HepG2 (cell line): Measurements from ENCODE around the gene ANKRD40. TPM values are rescaled to one million over a fixed set of nuclear protein-coding genes. Genes with fewer than 3 reads are reported as not detected.

ENCODE experiments used
- AGO1 ChIP-seq: fragments of 200-400 bp; formaldehyde crosslinking; IDR thresholded peaks from 2 replicates; pipeline ENCODE4 v1.6.1; 2017; ENCODE audit warnings: mild to moderate bottlenecking, low read depth, low read length, moderate library complexity; ENCODE audit not compliant: poor library complexity, severe bottlenecking
- CAMTA2 ChIP-seq: sonication (generic); formaldehyde crosslinking; IDR thresholded peaks from 2 replicates; pipeline ENCODE4 v1.4.0; 2020; ENCODE audit warnings: mild to moderate bottlenecking, missing genetic modification reagents, borderline replicate concordance
- CEBPG ChIP-seq: IDR thresholded peaks from 2 replicates; pipeline ENCODE4 v1.6.1; 2016
- ELF3 ChIP-seq: IDR thresholded peaks from 2 replicates; pipeline ENCODE4 v1.6.1; 2016; ENCODE audit warnings: missing genetic modification reagents, missing compliant biosample characterization
- ESRRA ChIP-seq: sonication (generic); formaldehyde crosslinking; IDR thresholded peaks from 2 replicates; pipeline ENCODE4 v1.5.1; 2020; ENCODE audit warnings: mild to moderate bottlenecking, low read depth, missing genetic modification reagents
- ETV5 ChIP-seq: IDR thresholded peaks from 2 replicates; pipeline ENCODE4 v1.6.1; 2018; ENCODE audit warnings: missing biosample characterization, missing genetic modification reagents, inconsistent platforms, borderline replicate concordance
- GLI4 ChIP-seq: sonication (generic); formaldehyde crosslinking; IDR thresholded peaks from 2 replicates; pipeline ENCODE4 v1.5.1; 2020; ENCODE audit warnings: missing genetic modification reagents, mild to moderate bottlenecking, moderate library complexity, borderline replicate concordance
- GMEB2 ChIP-seq: IDR thresholded peaks from 2 replicates; pipeline ENCODE4 v1.6.1; 2016; ENCODE audit warnings: missing biosample characterization, missing genetic modification reagents, low read depth
- HDAC6 ChIP-seq: fragments of 200-600 bp; sonication (generic); IDR thresholded peaks from 2 replicates; pipeline ENCODE4 v1.7.0; 2017; ENCODE audit warnings: mild to moderate bottlenecking, antibody characterized with exemption, low read length, low read depth
- HMGXB3 ChIP-seq: sonication (generic); formaldehyde crosslinking; IDR thresholded peaks from 2 replicates; pipeline ENCODE4 v1.4.0; 2020; ENCODE audit warnings: missing genetic modification reagents, borderline replicate concordance
- HOXD1 ChIP-seq: sonication (generic); formaldehyde crosslinking; IDR thresholded peaks from 2 replicates; pipeline ENCODE4 v1.5.0; 2020; ENCODE audit warnings: missing genetic modification reagents
- KDM6A ChIP-seq: IDR thresholded peaks from 2 replicates; pipeline ENCODE4 v1.6.1; 2016; ENCODE audit warnings: low read depth
- KLF12 ChIP-seq: sonication (generic); formaldehyde crosslinking; IDR thresholded peaks from 2 replicates; pipeline ENCODE4 v1.4.0; 2020; ENCODE audit warnings: missing genetic modification reagents, borderline replicate concordance
- PBX2 ChIP-seq: IDR thresholded peaks from 2 replicates; pipeline ENCODE4 v1.6.1; 2016; ENCODE audit warnings: control low read depth
- PHF8 ChIP-seq: sonication (generic); formaldehyde crosslinking; IDR thresholded peaks from 2 replicates; pipeline ENCODE4 v1.5.0; 2020; ENCODE audit warnings: missing genetic modification reagents
- SETDB1 ChIP-seq: sonication (generic); formaldehyde crosslinking; IDR thresholded peaks from 2 replicates; pipeline ENCODE4 v1.5.1; 2020; ENCODE audit warnings: missing genetic modification reagents, mild to moderate bottlenecking, borderline replicate concordance
- ZC3H4 ChIP-seq: sonication (generic); formaldehyde crosslinking; IDR thresholded peaks from 2 replicates; pipeline ENCODE4 v1.4.0; 2020; ENCODE audit warnings: missing genetic modification reagents, borderline replicate concordance
- ZNF205 ChIP-seq: IDR thresholded peaks from 2 replicates; pipeline ENCODE4 v1.6.1; 2018; ENCODE audit warnings: missing biosample characterization, missing genetic modification reagents
- ZNF343 ChIP-seq: sonication (generic); formaldehyde crosslinking; IDR thresholded peaks from 2 replicates; pipeline ENCODE4 v1.4.0; 2020; ENCODE audit warnings: mild to moderate bottlenecking, missing genetic modification reagents
- ZNF883 ChIP-seq: sonication (generic); formaldehyde crosslinking; IDR thresholded peaks from 2 replicates; pipeline ENCODE4 v1.5.1; 2020; ENCODE audit warnings: mild to moderate bottlenecking, missing genetic modification reagents; ENCODE audit errors: not compliant biosample characterization
- ZSCAN25 ChIP-seq: sonication (generic); formaldehyde crosslinking; IDR thresholded peaks from 2 replicates; pipeline ENCODE4 v1.8.0; 2022; ENCODE audit warnings: mild to moderate bottlenecking, missing genetic modification reagents
- polyA plus RNA-seq, 8 experiments: library from polyadenylated mRNA; depleted of rRNA in 3 of 8; stranded (reverse) in 7 of 8; unstranded in 1 of 8; fragments of >200 nt; fragmentation: Illumina TruSeq in 4 of 8; extraction: Trizol in 4 of 8; gene quantifications; 2 replicates each; pipeline versions ENCODE4 v1.2.1 to v1.2.3, GENCODE V29; 2011 to 2016; ENCODE audit warnings: low read depth in 4 of 8, missing spikeins in 1 of 8, mixed read lengths in 1 of 8; ENCODE audit not compliant: insufficient read depth in 1 of 8
- total RNA-seq, 5 experiments: library from RNA; depleted of rRNA; stranded (reverse); fragments of >200 nt; fragmentation: Illumina TruSeq; extraction: Trizol; gene quantifications; 2 replicates each; pipeline ENCODE4 v1.2.3, GENCODE V29; 2016; ENCODE audit warnings: low read depth in 1 of 5
- TF ChIP-seq, protein P1 (sequence below): sonication (generic); formaldehyde crosslinking; IDR thresholded peaks from 2 replicates; pipeline ENCODE4 v1.4.0; 2020; ENCODE audit warnings: missing genetic modification reagents, borderline replicate concordance

ANKRD40 gene
- total and polyA plus RNA-seq, 2 of the 13 experiments (the other 11 are each of a cell fraction or from before 2014, with no cell fraction given), result 35.0 to 46.4 TPM

GRCh38 chr17:50661795-50662391, 45.8 kb downstream of the ANKRD40 start (continued):
- TF ChIP-seq, protein P1, sequence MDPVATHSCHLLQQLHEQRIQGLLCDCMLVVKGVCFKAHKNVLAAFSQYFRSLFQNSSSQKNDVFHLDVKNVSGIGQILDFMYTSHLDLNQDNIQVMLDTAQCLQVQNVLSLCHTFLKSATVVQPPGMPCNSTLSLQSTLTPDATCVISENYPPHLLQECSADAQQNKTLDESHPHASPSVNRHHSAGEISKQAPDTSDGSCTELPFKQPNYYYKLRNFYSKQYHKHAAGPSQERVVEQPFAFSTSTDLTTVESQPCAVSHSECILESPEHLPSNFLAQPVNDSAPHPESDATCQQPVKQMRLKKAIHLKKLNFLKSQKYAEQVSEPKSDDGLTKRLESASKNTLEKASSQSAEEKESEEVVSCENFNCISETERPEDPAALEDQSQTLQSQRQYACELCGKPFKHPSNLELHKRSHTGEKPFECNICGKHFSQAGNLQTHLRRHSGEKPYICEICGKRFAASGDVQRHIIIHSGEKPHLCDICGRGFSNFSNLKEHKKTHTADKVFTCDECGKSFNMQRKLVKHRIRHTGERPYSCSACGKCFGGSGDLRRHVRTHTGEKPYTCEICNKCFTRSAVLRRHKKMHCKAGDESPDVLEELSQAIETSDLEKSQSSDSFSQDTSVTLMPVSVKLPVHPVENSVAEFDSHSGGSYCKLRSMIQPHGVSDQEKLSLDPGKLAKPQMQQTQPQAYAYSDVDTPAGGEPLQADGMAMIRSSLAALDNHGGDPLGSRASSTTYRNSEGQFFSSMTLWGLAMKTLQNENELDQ (CRISPR knock-in tag), result no peak
- TF ChIP-seq GLI4 (CRISPR knock-in tag), result no peak
- TF ChIP-seq ZNF343 (CRISPR knock-in tag), result no peak
- peak; percentile 84 for TF ChIP-seq ELF3 (CRISPR knock-in tag)
- TF ChIP-seq HDAC6, result no peak
- TF ChIP-seq PHF8 (CRISPR knock-in tag), result 0 out of 2 replicates have a peak, but pooled peaks have one; percentile 21
- TF ChIP-seq ZNF883 (CRISPR knock-in tag), result no peak
- no peak for TF ChIP-seq CAMTA2 (CRISPR knock-in tag)
- no peak for TF ChIP-seq AGO1
- TF ChIP-seq GMEB2 (CRISPR knock-in tag), result no peak
- TF ChIP-seq KLF12, result no peak
- TF ChIP-seq SETDB1, result no peak
- peak; percentile 44 for TF ChIP-seq PBX2 (CRISPR knock-in tag)
- peak; percentile 93 for TF ChIP-seq ETV5 (CRISPR knock-in tag)
- 0 out of 2 replicates have a peak, but pooled peaks have one; percentile 73 for TF ChIP-seq ZNF205 (CRISPR knock-in tag)
- TF ChIP-seq HMGXB3 (CRISPR knock-in tag), result peak; percentile 72; the same call in 1 of the 2 replicates
- no peak; the same call in 1 of the 2 replicates for TF ChIP-seq KDM6A (CRISPR knock-in tag)
- TF ChIP-seq ZSCAN25 (CRISPR knock-in tag), result peak; percentile 67
- no peak for TF ChIP-seq HOXD1 (CRISPR knock-in tag)
- no peak for TF ChIP-seq ESRRA (CRISPR knock-in tag)
- TF ChIP-seq ZC3H4 (CRISPR knock-in tag), result no peak
- peak; percentile 82 for TF ChIP-seq CEBPG
